ENCODE data around the gene CCNI.

Gene CCNI

GRCh38 chr4:77002321-77003107, 73.3 kb downstream of the CCNI start:
- Histone ChIP-seq H3K4me1 (ENCODE audit: control extremely low read depth in 1 of 4, control insufficient read depth in 4 of 4, insufficient read depth in 4 of 4, low read length in 3 of 4) (peaks cover 14 to 41% (median 24%) of the 10 kb centered on the region in 4 experiments), H3K36me3 (ENCODE audit: control insufficient read depth in 4 of 4, insufficient read depth in 4 of 4, low read length in 3 of 4) (peaks cover 9 to 55% (median 22%) of the 10 kb centered on the region in 4 experiments), H3K4me3 (ENCODE audit: control insufficient read depth in 1 of 7, extremely low read depth in 1 of 7, insufficient read depth in 4 of 7, low read depth in 2 of 7, low read length in 6 of 7) (no peak overlapping the region), H3K27me3 (replicated peaks in 2 of 5; ENCODE audit: control insufficient read depth in 4 of 5, insufficient read depth in 5 of 5, low read length in 4 of 5) (no peaks in the 10 kb centered on the region), H3K27ac (ENCODE audit: insufficient read depth in 1 of 2, low read depth in 1 of 2, low read length in 2 of 2, poor library complexity in 1 of 2, severe bottlenecking in 2 of 2) (peak overlapping the region in 1 of 2 experiments; percentile 22), H3K9me3 (ENCODE audit: control extremely low read depth in 1 of 5, control insufficient read depth in 4 of 5, insufficient read depth in 2 of 5, low read depth in 1 of 5, low read length in 4 of 5) (no peaks in the 10 kb centered on the region)
- DNase-seq, result no peak
- POLR2A ChIA-PET, result interaction anchor here (0.9 kb wide), 1 partner anchor 12 kb away, joined by 3 read pairs; no protein-coding TSS in a partner anchor
- WGBS (ENCODE audit: insufficient coverage), result 69% methylated on average over 3 of the region's 5 CpGs
- CTCF ChIA-PET, result interaction anchor here (1.6 to 8.3 kb wide), 2 partner anchors 11 kb away, joined by 5 to 82 read pairs; no protein-coding TSS in a partner anchor

GRCh38 chr4:77001907-77002306, 73.9 kb downstream of the CCNI start:
- Histone ChIP-seq H3K27me3 (replicated peaks in 2 of 5; ENCODE audit: control insufficient read depth in 4 of 5, insufficient read depth in 5 of 5, low read length in 4 of 5) (no peaks in the 10 kb centered on the region), H3K9me3 (ENCODE audit: control extremely low read depth in 1 of 5, control insufficient read depth in 4 of 5, insufficient read depth in 2 of 5, low read depth in 1 of 5, low read length in 4 of 5) (no peaks in the 10 kb centered on the region), H3K4me3 (ENCODE audit: control insufficient read depth in 1 of 7, extremely low read depth in 1 of 7, insufficient read depth in 4 of 7, low read depth in 2 of 7, low read length in 6 of 7) (no peak overlapping the region), H3K4me1 (ENCODE audit: control extremely low read depth in 1 of 4, control insufficient read depth in 4 of 4, insufficient read depth in 4 of 4, low read length in 3 of 4) (peaks cover 8 to 37% (median 22%) of the 10 kb centered on the region in 4 experiments), H3K27ac (ENCODE audit: insufficient read depth in 1 of 2, low read depth in 1 of 2, low read length in 2 of 2, poor library complexity in 1 of 2, severe bottlenecking in 2 of 2) (peak overlapping the region in 1 of 2 experiments; percentile 22), H3K36me3 (ENCODE audit: control insufficient read depth in 4 of 4, insufficient read depth in 4 of 4, low read length in 3 of 4) (peaks cover 12 to 57% (median 27%) of the 10 kb centered on the region in 4 experiments)
- WGBS (ENCODE audit: insufficient coverage), result 0% methylated on average over 1 of the region's 1 CpG
- ChIA-PET CTCF (interaction anchor here (1.6 kb wide), 1 partner anchor 11 kb away, joined by 5 read pairs; no protein-coding TSS in a partner anchor), POLR2A (interaction anchor here (0.9 kb wide), 1 partner anchor 12 kb away, joined by 3 read pairs; no protein-coding TSS in a partner anchor)
- DNase-seq, result peak; percentile 38 to 59 (median 58)

GRCh38 chr4:76998251-76998901, 77.4 kb downstream of the CCNI start:
- Histone ChIP-seq H3K27me3 (replicated peaks in 2 of 5; ENCODE audit: control insufficient read depth in 4 of 5, insufficient read depth in 5 of 5, low read length in 4 of 5) (no peaks in the 10 kb centered on the region), H3K27ac (ENCODE audit: insufficient read depth in 1 of 2, low read depth in 1 of 2, low read length in 2 of 2, poor library complexity in 1 of 2, severe bottlenecking in 2 of 2) (no peak overlapping the region), H3K9me3 (ENCODE audit: control extremely low read depth in 1 of 5, control insufficient read depth in 4 of 5, insufficient read depth in 2 of 5, low read depth in 1 of 5, low read length in 4 of 5) (no peaks in the 10 kb centered on the region), H3K4me3 (ENCODE audit: control insufficient read depth in 1 of 7, extremely low read depth in 1 of 7, insufficient read depth in 4 of 7, low read depth in 2 of 7, low read length in 6 of 7) (no peak overlapping the region), H3K36me3 (ENCODE audit: control insufficient read depth in 4 of 4, insufficient read depth in 4 of 4, low read length in 3 of 4) (peaks cover 12 to 48% (median 27%) of the 10 kb centered on the region in 4 experiments), H3K4me1 (ENCODE audit: control extremely low read depth in 1 of 4, control insufficient read depth in 4 of 4, insufficient read depth in 4 of 4, low read length in 3 of 4) (peaks cover 6 to 29% (median 11%) of the 10 kb centered on the region in 4 experiments)
- WGBS (ENCODE audit: insufficient coverage), result 93% methylated on average over 6 of the region's 8 CpGs
- ChIA-PET CTCF (interaction anchor here (1.0 kb wide), 1 partner anchor 11 kb away, joined by 3 read pairs; no protein-coding TSS in a partner anchor), POLR2A (no interaction called here)
- DNase-seq, result no peak

GRCh38 chr4:76997532-76997931, 78.3 kb downstream of the CCNI start:
- Histone ChIP-seq H3K4me1 (ENCODE audit: control extremely low read depth in 1 of 4, control insufficient read depth in 4 of 4, insufficient read depth in 4 of 4, low read length in 3 of 4) (peaks cover 6 to 22% (median 9%) of the 10 kb centered on the region in 4 experiments), H3K9me3 (ENCODE audit: control extremely low read depth in 1 of 5, control insufficient read depth in 4 of 5, insufficient read depth in 2 of 5, low read depth in 1 of 5, low read length in 4 of 5) (no peaks in the 10 kb centered on the region), H3K36me3 (ENCODE audit: control insufficient read depth in 4 of 4, insufficient read depth in 4 of 4, low read length in 3 of 4) (peaks cover 12 to 44% (median 24%) of the 10 kb centered on the region in 4 experiments), H3K27ac (ENCODE audit: insufficient read depth in 1 of 2, low read depth in 1 of 2, low read length in 2 of 2, poor library complexity in 1 of 2, severe bottlenecking in 2 of 2) (no peak overlapping the region), H3K4me3 (ENCODE audit: control insufficient read depth in 1 of 7, extremely low read depth in 1 of 7, insufficient read depth in 4 of 7, low read depth in 2 of 7, low read length in 6 of 7) (no peak overlapping the region), H3K27me3 (replicated peaks in 2 of 5; ENCODE audit: control insufficient read depth in 4 of 5, insufficient read depth in 5 of 5, low read length in 4 of 5) (no peaks in the 10 kb centered on the region)
- CTCF ChIA-PET, result interaction anchor here (1.0 kb wide), 1 partner anchor 10 kb away, joined by 3 read pairs; no protein-coding TSS in a partner anchor
- WGBS (ENCODE audit: insufficient coverage), result 98% methylated on average over 5 of the region's 5 CpGs
- no peak for DNase-seq
- POLR2A ChIA-PET, result interaction anchor here (0.6 kb wide), 1 partner anchor 1892 kb away, joined by 3 read pairs; no protein-coding TSS in a partner anchor
